Neutrophil (primary cell): ENCODE results near the gene LY6G5C.
A peak's percentile ranks its signal among the peaks of the same experiment; 100 is the strongest.

Experiments
- H3K27ac ChIP-seq: fragments of 200-600 bp; sonication (generic); 2 replicates; pipeline ENCODE4 v1.5.1; 2016; ENCODE audit warnings: mild to moderate bottlenecking, moderate library complexity
- H3K27me3 ChIP-seq: fragments of 200-600 bp; sonication (generic); 2 replicates; pipeline ENCODE4 v1.6.0; 2016; ENCODE audit warnings: mild to moderate bottlenecking
- H3K36me3 ChIP-seq: fragments of 200-600 bp; sonication (generic); 2 replicates; pipeline ENCODE4 v1.5.1; 2017
- H3K4me1 ChIP-seq, 2 experiments: fragments of 200-600 bp in 1 of 2; sonication (generic) in 1 of 2; 1 replicate in 1 of 2; 2 replicates in 1 of 2; pipeline versions ENCODE4 v1.5.1 to v1.6.1; 2013 to 2016; ENCODE audit warnings: low read depth in 1 of 2, low read length in 1 of 2, mild to moderate bottlenecking in 1 of 2, moderate library complexity in 1 of 2; ENCODE audit not compliant: control insufficient read depth in 1 of 2, insufficient read depth in 1 of 2
- H3K4me3 ChIP-seq, 2 experiments: fragments of 200-600 bp in 1 of 2; sonication (generic) in 1 of 2; 1 replicate in 1 of 2; 2 replicates in 1 of 2; pipeline ENCODE4 v1.5.1; 2013 to 2016; ENCODE audit warnings: low read depth in 1 of 2, low read length in 1 of 2, mild to moderate bottlenecking in 1 of 2, moderate library complexity in 1 of 2
- H3K9me3 ChIP-seq: fragments of 200-600 bp; sonication (generic); 2 replicates; pipeline ENCODE4 v1.5.1; 2016
- TF ChIP-seq, protein P1 (sequence below): fragments of 200-600 bp; sonication (generic); IDR thresholded peaks from 2 replicates; pipeline ENCODE4 v1.5.1; 2016; ENCODE audit warnings: antibody characterized with exemption

LY6G5C gene

DNA sequence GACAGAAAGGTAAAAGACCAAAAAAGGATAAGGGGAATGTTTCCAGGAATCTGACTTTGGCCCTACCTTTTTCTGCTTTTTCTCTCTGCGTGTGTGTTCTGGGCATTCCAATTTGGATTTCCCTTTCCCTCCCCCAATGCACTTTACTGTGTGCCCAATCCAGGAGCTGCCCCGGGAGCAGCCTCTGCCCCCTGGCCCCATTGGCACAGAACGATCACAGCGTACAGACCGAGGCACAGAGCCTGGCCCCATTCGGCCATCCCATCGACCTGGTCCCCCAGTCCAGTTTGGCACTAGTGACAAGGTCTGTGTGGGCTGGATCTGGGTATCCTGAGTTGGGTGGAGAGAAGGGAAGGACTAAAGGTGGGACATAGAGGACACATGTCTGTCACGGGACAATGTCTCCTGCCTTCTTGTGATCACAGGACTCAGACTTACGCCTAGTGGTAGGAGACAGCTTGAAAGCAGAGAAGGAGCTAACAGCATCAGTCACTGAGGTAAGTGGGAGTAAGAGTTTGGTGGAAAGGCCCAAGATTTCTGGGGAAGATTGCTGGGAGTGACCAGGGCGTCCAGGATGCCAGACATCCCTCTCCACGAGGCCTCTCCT is 45.8 kb downstream of the LY6G5C start:
- H3K4me1 ChIP-seq: no peaks in the 10 kb centered on the region
- peak overlapping the region; percentile 5 for H3K27ac ChIP-seq
- peaks cover 100% of the 10 kb centered on the region for H3K36me3 ChIP-seq
- peaks cover 4% of the 10 kb centered on the region for H3K9me3 ChIP-seq
- TF ChIP-seq, protein P1, sequence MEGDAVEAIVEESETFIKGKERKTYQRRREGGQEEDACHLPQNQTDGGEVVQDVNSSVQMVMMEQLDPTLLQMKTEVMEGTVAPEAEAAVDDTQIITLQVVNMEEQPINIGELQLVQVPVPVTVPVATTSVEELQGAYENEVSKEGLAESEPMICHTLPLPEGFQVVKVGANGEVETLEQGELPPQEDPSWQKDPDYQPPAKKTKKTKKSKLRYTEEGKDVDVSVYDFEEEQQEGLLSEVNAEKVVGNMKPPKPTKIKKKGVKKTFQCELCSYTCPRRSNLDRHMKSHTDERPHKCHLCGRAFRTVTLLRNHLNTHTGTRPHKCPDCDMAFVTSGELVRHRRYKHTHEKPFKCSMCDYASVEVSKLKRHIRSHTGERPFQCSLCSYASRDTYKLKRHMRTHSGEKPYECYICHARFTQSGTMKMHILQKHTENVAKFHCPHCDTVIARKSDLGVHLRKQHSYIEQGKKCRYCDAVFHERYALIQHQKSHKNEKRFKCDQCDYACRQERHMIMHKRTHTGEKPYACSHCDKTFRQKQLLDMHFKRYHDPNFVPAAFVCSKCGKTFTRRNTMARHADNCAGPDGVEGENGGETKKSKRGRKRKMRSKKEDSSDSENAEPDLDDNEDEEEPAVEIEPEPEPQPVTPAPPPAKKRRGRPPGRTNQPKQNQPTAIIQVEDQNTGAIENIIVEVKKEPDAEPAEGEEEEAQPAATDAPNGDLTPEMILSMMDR: no peak
- H3K4me3 ChIP-seq: no peak overlapping the region
- no peaks in the 10 kb centered on the region for H3K27me3 ChIP-seq

DNA sequence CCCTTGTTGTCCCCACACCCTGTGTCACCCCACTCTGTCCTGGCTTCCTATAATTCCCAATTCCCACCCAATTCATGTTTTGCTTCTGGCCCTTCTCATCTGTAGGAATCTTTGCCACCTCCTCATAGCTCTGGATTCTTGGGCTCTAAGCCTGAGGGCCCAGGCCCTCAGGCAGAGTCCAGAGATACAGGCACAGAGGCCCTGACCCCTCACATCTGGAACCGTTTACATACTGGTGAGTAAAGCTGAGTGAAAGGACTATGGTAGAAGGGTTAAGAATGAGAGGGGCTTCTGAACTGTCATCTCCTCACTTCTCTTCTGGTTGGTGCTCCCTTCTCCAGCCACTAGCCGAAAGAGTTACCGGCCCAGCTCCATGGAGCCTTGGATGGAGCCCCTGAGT is 46.7 kb downstream of the LY6G5C start:
- TF ChIP-seq, protein P1: no peak
- Histone ChIP-seq H3K4me1 (no peaks in the 10 kb centered on the region), H3K9me3 (peaks cover 4% of the 10 kb centered on the region), H3K36me3 (peaks cover 100% of the 10 kb centered on the region), H3K27me3 (no peaks in the 10 kb centered on the region), H3K27ac (no peak overlapping the region), H3K4me3 (no peak overlapping the region)

DNA sequence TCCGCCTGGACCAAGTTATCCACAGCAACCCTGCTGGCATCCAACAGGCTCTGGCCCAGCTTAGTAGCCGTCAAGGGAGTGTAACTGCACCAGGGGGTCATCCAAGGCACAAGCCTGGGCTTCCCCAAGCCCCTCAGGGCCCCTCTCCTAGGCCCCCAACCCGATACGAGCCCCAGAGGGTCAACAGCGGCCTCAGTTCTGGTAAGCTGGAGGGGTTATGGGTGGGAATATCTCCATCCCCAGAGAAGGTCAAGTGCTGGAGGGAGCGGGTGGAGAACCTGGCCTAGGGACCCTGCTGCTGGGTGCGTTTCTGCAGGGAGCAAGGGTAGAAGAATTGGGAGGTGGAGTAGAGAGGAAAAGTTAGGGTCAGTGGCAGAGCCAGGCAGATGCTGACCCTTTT is 47.4 kb downstream of the LY6G5C start:
- Histone ChIP-seq H3K9me3 (peaks cover 4% of the 10 kb centered on the region), H3K36me3 (peaks cover 100% of the 10 kb centered on the region), H3K27ac (no peak overlapping the region), H3K4me3 (no peak overlapping the region), H3K4me1 (no peaks in the 10 kb centered on the region), H3K27me3 (no peaks in the 10 kb centered on the region)
- TF ChIP-seq, protein P1: no peak

DNA sequence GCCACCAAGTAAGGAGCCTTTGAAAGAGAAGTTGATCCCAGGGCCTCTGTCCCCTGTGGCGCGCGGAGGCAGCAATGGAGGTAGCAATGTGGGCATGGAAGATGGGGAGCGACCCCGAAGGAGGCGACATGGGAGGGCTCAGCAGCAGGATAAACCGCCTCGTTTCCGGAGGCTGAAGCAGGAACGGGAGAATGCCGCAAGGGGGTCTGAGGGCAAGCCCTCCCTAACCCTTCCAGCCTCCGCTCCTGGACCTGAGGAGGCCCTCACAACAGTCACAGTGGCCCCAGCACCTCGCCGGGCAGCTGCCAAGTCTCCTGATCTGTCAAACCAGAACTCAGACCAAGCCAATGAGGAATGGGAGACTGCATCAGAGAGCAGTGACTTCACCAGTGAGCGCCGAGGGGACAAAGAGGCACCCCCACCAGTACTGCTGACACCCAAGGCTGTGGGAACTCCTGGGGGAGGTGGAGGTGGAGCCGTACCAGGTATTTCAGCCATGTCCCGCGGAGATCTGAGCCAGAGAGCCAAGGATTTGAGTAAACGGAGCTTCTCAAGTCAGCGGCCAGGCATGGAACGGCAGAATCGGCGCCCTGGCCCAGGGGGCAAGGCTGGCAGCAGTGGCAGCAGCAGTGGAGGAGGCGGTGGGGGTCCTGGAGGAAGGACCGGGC is 48.5 kb downstream of the LY6G5C start:
- Histone ChIP-seq H3K9me3 (peaks cover 4% of the 10 kb centered on the region), H3K27me3 (no peaks in the 10 kb centered on the region), H3K27ac (peak overlapping the region; percentile 20), H3K4me3 (no peak overlapping the region), H3K36me3 (peaks cover 100% of the 10 kb centered on the region), H3K4me1 (no peaks in the 10 kb centered on the region)
- TF ChIP-seq, protein P1: no peak

DNA sequence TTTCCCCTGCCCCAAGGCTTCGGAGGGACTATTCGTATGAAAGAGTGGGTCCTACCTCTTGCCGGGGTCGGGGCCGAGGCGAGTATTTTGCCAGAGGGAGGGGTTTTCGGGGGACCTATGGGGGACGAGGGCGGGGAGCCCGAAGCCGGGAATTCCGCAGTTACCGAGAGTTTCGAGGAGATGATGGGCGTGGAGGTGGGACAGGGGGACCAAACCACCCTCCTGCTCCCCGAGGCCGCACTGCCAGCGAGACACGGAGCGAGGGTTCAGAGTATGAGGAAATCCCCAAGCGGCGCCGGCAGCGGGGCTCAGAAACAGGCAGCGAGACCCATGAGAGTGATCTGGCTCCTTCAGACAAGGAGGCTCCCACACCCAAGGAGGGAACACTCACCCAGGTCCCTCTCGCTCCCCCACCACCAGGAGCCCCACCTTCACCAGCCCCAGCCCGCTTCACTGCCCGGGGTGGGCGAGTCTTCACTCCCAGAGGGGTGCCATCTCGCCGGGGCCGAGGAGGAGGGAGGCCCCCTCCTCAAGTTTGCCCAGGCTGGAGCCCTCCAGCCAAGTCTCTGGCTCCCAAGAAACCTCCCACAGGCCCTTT is 49.1 kb downstream of the LY6G5C start:
- no peaks in the 10 kb centered on the region for H3K4me1 ChIP-seq
- TF ChIP-seq, protein P1: no peak
- H3K36me3 ChIP-seq: peaks cover 100% of the 10 kb centered on the region
- H3K27me3 ChIP-seq: no peaks in the 10 kb centered on the region
- H3K27ac ChIP-seq: peak overlapping the region; percentile 20
- H3K4me3 ChIP-seq: no peak overlapping the region
- H3K9me3 ChIP-seq: peaks cover 3% of the 10 kb centered on the region
